Neural cell (in vitro differentiated cells): ENCODE data around the gene ZNRF2. TPM values are rescaled to one million over a fixed set of nuclear protein-coding genes. Genes with fewer than 3 reads are reported as not detected.

Source experiments
- H2AFZ ChIP-seq: fragments of 200-600, 300-800 bp; sonication (generic), shearing (Covaris generic); 2 replicates; pipeline ENCODE4 v1.6.0; 2014; ENCODE audit warnings: low read depth, mild to moderate bottlenecking, antibody characterized with exemption, low read length, moderate library complexity
- H3F3A ChIP-seq: fragments of 200-600 bp; shearing (Covaris generic); 2 replicates; pipeline ENCODE4 v1.6.1; 2016; ENCODE audit warnings: mild to moderate bottlenecking, moderate library complexity, mixed read lengths, antibody characterized with exemption, low read length; ENCODE audit not compliant: insufficient read depth, poor library complexity, severe bottlenecking
- H3K27ac ChIP-seq: fragments of 200-600, 300-800 bp; sonication (generic), shearing (Covaris generic); 2 replicates; pipeline ENCODE4 v1.5.1; 2014; ENCODE audit warnings: mild to moderate bottlenecking, low read length, moderate library complexity
- H3K27me3 ChIP-seq: fragments of 300-800, 200-600 bp; sonication (generic), shearing (Covaris generic); 2 replicates; pipeline ENCODE4 v1.6.0; 2014; ENCODE audit warnings: mild to moderate bottlenecking, low read depth, low read length, moderate library complexity; ENCODE audit not compliant: insufficient read depth
- H3K36me3 ChIP-seq: fragments of 300-800, 200-600 bp; sonication (generic), shearing (Covaris generic); 2 replicates; pipeline ENCODE4 v1.5.1; 2014; ENCODE audit warnings: mild to moderate bottlenecking, antibody characterized with exemption, low read length, moderate library complexity; ENCODE audit not compliant: insufficient read depth
- H3K4me2 ChIP-seq: fragments of 300-800, 200-600 bp; sonication (generic), shearing (Covaris generic); 2 replicates; pipeline ENCODE4 v1.6.0; 2014; ENCODE audit warnings: mild to moderate bottlenecking, low read length
- H3K4me3 ChIP-seq: fragments of 300-800, 200-600 bp; sonication (generic), shearing (Covaris generic); 2 replicates; pipeline ENCODE4 v1.5.1; 2014; ENCODE audit warnings: mild to moderate bottlenecking, low read length, moderate library complexity
- H3K79me2 ChIP-seq: fragments of 200-600 bp; shearing (Covaris generic); replicated peaks from 2 replicates; pipeline ENCODE4 v1.6.0; 2014; ENCODE audit warnings: mild to moderate bottlenecking, low read length, moderate library complexity; ENCODE audit not compliant: insufficient read depth
- H3K9ac ChIP-seq: fragments of 300-800, 200-600 bp; sonication (generic), shearing (Covaris generic); 2 replicates; pipeline ENCODE4 v1.6.1; 2016; ENCODE audit warnings: mild to moderate bottlenecking, low read length, mixed read lengths
- H3K9me2 ChIP-seq: fragments of 200-600 bp; shearing (Covaris generic); 2 replicates; pipeline ENCODE4 v1.6.1; 2016; ENCODE audit warnings: mild to moderate bottlenecking, low read length, mixed read lengths; ENCODE audit not compliant: insufficient read depth
- H3K9me3 ChIP-seq: fragments of 200-600, 300-800 bp; sonication (generic), shearing (Covaris generic); 2 replicates; pipeline ENCODE4 v1.6.1; 2016; ENCODE audit warnings: mild to moderate bottlenecking, mixed run types, low read length, moderate library complexity, mixed read lengths
- H4K20me1 ChIP-seq: fragments of 200-600 bp; shearing (Covaris generic); 2 replicates; pipeline ENCODE4 v1.6.1; 2016; ENCODE audit warnings: mild to moderate bottlenecking, mixed run types; ENCODE audit not compliant: insufficient read depth
- EP300 ChIP-seq: fragments of 450-650 bp; conservative IDR thresholded peaks from 2 replicates; pipeline ENCODE4 v1.6.1; 2014; ENCODE audit warnings: antibody characterized with exemption, mild to moderate bottlenecking, moderate library complexity; ENCODE audit not compliant: poor library complexity, severe bottlenecking
- EZH2 ChIP-seq: fragments of 200-600, 300-800 bp; shearing (Covaris generic), sonication (generic); IDR thresholded peaks from 2 replicates; pipeline ENCODE4 v1.6.1; 2014; ENCODE audit warnings: antibody characterized with exemption, low read length, borderline replicate concordance, mild to moderate bottlenecking; ENCODE audit not compliant: insufficient read depth, poor library complexity, severe bottlenecking
- MXI1 ChIP-seq: fragments of 450-650 bp; conservative IDR thresholded peaks from 2 replicates; pipeline ENCODE4 v1.6.1; 2014; ENCODE audit warnings: antibody characterized with exemption, mild to moderate bottlenecking; ENCODE audit not compliant: poor library complexity, severe bottlenecking
- POLR2AphosphoS5 ChIP-seq: IDR thresholded peaks from 2 replicates; pipeline ENCODE4 v1.6.1; 2012
- RAD21 ChIP-seq: fragments of 450-650 bp; conservative IDR thresholded peaks from 2 replicates; pipeline ENCODE4 v1.6.1; 2014; ENCODE audit warnings: antibody characterized with exemption, mild to moderate bottlenecking, moderate library complexity
- SMC3 ChIP-seq: fragments of 450-650 bp; conservative IDR thresholded peaks from 2 replicates; pipeline ENCODE4 v1.6.1; 2014; ENCODE audit warnings: antibody characterized with exemption, mild to moderate bottlenecking, moderate library complexity; ENCODE audit not compliant: poor library complexity
- TAF1 ChIP-seq: IDR thresholded peaks from 2 replicates; pipeline ENCODE4 v1.6.1; 2012; ENCODE audit warnings: low read depth
- polyA plus RNA-seq: library from polyadenylated mRNA; depleted of rRNA; stranded (reverse); fragments of >200 nt; gene quantifications from 2 replicates; pipeline ENCODE4 v1.2.3, GENCODE V29; 2014
- TF ChIP-seq, protein P1 (sequence below): IDR thresholded peaks from 2 replicates; pipeline ENCODE4 v1.6.1; 2012; ENCODE audit warnings: borderline replicate concordance
- TF ChIP-seq, protein P2 (sequence below): fragments of 450-650 bp; IDR thresholded peaks from 2 replicates; pipeline ENCODE4 v1.5.1; 2014; ENCODE audit warnings: antibody characterized with exemption, mild to moderate bottlenecking, moderate library complexity; ENCODE audit not compliant: poor library complexity, severe bottlenecking

The ZNRF2 gene
- polyA plus RNA-seq, 1 donor from 2014 or later = 12.2 TPM

DNA sequence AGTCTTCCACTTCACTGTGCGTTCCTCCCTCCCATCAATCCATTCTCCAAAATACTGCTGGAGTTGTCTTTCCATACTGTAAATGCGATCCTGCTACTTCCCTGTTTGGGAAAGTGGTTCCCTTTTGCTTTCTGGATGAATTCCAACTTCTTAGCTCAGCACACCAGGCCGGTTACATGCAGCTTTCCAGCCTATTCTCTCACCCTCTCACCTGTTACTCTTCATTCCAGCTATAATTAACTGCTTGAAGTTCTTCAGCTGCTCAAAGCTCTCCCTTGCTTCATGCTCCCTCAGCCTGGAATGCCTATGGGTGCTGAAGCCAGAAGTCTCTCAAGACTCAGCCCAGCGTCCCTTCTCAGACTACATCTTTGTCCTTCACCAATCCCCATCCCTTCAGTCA is 6.0 kb upstream of the ZNRF2 start:
- no peaks in the 10 kb centered on the region for H3K9me2 ChIP-seq
- H4K20me1 ChIP-seq = no peaks in the 10 kb centered on the region
- H3K27me3 ChIP-seq = no peaks in the 10 kb centered on the region
- H3F3A ChIP-seq = no peaks in the 10 kb centered on the region
- no peak overlapping the region for H3K4me2 ChIP-seq
- no peak overlapping the region for H3K27ac ChIP-seq
- no peaks in the 10 kb centered on the region for H3K36me3 ChIP-seq
- TF ChIP-seq, protein P1, sequence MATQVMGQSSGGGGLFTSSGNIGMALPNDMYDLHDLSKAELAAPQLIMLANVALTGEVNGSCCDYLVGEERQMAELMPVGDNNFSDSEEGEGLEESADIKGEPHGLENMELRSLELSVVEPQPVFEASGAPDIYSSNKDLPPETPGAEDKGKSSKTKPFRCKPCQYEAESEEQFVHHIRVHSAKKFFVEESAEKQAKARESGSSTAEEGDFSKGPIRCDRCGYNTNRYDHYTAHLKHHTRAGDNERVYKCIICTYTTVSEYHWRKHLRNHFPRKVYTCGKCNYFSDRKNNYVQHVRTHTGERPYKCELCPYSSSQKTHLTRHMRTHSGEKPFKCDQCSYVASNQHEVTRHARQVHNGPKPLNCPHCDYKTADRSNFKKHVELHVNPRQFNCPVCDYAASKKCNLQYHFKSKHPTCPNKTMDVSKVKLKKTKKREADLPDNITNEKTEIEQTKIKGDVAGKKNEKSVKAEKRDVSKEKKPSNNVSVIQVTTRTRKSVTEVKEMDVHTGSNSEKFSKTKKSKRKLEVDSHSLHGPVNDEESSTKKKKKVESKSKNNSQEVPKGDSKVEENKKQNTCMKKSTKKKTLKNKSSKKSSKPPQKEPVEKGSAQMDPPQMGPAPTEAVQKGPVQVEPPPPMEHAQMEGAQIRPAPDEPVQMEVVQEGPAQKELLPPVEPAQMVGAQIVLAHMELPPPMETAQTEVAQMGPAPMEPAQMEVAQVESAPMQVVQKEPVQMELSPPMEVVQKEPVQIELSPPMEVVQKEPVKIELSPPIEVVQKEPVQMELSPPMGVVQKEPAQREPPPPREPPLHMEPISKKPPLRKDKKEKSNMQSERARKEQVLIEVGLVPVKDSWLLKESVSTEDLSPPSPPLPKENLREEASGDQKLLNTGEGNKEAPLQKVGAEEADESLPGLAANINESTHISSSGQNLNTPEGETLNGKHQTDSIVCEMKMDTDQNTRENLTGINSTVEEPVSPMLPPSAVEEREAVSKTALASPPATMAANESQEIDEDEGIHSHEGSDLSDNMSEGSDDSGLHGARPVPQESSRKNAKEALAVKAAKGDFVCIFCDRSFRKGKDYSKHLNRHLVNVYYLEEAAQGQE = no peak
- H2AFZ ChIP-seq = no peak overlapping the region
- H3K9me3 ChIP-seq = no peaks in the 10 kb centered on the region
- no peak overlapping the region for H3K4me3 ChIP-seq
- H3K79me2 ChIP-seq = no peaks in the 10 kb centered on the region
- no peak overlapping the region for H3K9ac ChIP-seq

DNA sequence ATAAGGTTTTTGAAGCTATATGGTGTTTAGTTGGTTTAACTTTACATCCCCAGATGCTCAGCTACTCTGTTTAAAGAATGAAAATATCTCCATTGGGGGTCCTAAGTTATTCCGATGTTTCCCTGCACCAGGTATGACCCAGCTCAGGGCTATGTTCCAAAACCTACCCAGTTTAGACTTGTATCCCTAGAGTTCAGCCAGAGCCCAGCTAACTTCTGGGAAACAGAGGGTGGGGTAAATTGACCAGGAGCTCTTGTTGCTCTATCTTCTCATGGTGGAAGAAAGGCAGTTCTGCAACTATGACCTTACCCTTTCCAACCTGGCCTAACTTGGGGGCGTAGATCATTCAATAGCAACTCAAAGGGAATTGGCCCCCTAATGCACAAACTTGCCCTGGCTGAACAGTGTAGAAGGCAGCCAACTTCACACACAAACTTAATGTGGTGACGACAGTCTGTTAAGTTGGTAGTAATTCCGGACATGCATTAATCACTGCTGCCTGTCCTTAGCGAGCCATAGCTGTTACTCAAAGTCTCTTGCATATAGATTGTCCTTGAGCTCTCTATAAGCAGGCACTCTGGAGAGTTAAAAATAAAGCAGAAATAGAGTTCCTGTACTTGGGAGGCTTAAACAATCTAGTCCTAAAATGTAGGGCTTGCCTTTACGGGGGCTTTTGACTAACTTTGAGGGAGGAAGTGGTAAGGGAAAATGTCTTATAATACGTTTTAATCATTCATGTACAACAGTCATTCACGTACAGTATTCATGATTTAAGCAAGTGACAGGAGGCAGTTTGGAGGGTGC is 5.3 kb upstream of the ZNRF2 start:
- H3F3A ChIP-seq = no peaks in the 10 kb centered on the region
- H3K79me2 ChIP-seq = no peaks in the 10 kb centered on the region
- TF ChIP-seq EZH2 (no peak), EP300 (no peak)
- no peaks in the 10 kb centered on the region for H3K9me2 ChIP-seq
- no peaks in the 10 kb centered on the region for H3K36me3 ChIP-seq
- no peak overlapping the region for H3K27ac ChIP-seq
- no peaks in the 10 kb centered on the region for H4K20me1 ChIP-seq
- no peaks in the 10 kb centered on the region for H3K27me3 ChIP-seq
- H3K9me3 ChIP-seq = no peaks in the 10 kb centered on the region
- no peak overlapping the region for H3K4me2 ChIP-seq
- no peak overlapping the region for H3K9ac ChIP-seq
- no peak overlapping the region for H3K4me3 ChIP-seq
- H2AFZ ChIP-seq = no peak overlapping the region

DNA sequence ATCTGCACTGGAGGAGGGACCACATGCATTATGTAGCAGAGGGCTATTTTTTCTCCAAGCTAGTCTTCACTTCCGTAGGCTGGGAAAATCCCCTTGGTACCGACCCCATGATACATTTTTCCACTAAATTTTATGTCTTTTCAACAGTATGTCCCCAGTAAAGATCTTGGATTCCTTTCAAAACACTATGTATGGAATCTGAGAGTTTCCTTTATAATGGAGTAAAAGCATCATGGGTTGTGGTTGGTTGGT is 4.8 kb upstream of the ZNRF2 start:
- no peaks in the 10 kb centered on the region for H3K27me3 ChIP-seq
- H2AFZ ChIP-seq = no peak overlapping the region
- TF ChIP-seq TAF1 = no peak
- no peak for TF ChIP-seq SMC3
- no peak for TF ChIP-seq EZH2
- TF ChIP-seq, protein P2, sequence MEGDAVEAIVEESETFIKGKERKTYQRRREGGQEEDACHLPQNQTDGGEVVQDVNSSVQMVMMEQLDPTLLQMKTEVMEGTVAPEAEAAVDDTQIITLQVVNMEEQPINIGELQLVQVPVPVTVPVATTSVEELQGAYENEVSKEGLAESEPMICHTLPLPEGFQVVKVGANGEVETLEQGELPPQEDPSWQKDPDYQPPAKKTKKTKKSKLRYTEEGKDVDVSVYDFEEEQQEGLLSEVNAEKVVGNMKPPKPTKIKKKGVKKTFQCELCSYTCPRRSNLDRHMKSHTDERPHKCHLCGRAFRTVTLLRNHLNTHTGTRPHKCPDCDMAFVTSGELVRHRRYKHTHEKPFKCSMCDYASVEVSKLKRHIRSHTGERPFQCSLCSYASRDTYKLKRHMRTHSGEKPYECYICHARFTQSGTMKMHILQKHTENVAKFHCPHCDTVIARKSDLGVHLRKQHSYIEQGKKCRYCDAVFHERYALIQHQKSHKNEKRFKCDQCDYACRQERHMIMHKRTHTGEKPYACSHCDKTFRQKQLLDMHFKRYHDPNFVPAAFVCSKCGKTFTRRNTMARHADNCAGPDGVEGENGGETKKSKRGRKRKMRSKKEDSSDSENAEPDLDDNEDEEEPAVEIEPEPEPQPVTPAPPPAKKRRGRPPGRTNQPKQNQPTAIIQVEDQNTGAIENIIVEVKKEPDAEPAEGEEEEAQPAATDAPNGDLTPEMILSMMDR = no peak
- no peak for TF ChIP-seq MXI1
- TF ChIP-seq EP300 = no peak
- TF ChIP-seq POLR2AphosphoS5 = no peak
- TF ChIP-seq, protein P1 = no peak
- no peak for TF ChIP-seq RAD21
- no peak overlapping the region for H3K9ac ChIP-seq
- no peak overlapping the region for H3K27ac ChIP-seq
- no peaks in the 10 kb centered on the region for H3F3A ChIP-seq
- no peaks in the 10 kb centered on the region for H3K9me2 ChIP-seq
- H4K20me1 ChIP-seq = no peaks in the 10 kb centered on the region
- H3K4me3 ChIP-seq = no peak overlapping the region
- no peak overlapping the region for H3K4me2 ChIP-seq
- no peaks in the 10 kb centered on the region for H3K36me3 ChIP-seq
- H3K9me3 ChIP-seq = no peaks in the 10 kb centered on the region
- no peaks in the 10 kb centered on the region for H3K79me2 ChIP-seq
